GM19372 (cell line): ENCODE measurements around the gene ISCA2.

ENCODE experiments used
- ATAC-seq: cut with Tn5 transposase; IDR thresholded peaks from one replicate; pipeline ENCODE4 v1.9.1; 2021; ENCODE audit warnings: mild to moderate bottlenecking, low read depth, moderate library complexity; ENCODE audit not compliant: unreplicated experiment

ISCA2 gene

GRCh38 chr14:74480046-74480445 is 13.5 kb upstream of the ISCA2 start:
- no peak for ATAC-seq

- no peak for ATAC-seq
Measured at GRCh38 chr14:74482571-74482970, 11.0 kb upstream of the ISCA2 start.

- no peak for ATAC-seq
Measured at GRCh38 chr14:74483321-74483720, 10.2 kb upstream of the ISCA2 start.

- no peak for ATAC-seq
Measured at GRCh38 chr14:74486164-74486563, 7.4 kb upstream of the ISCA2 start.

GRCh38 chr14:74488786-74489397 is 4.7 kb upstream of the ISCA2 start:
- ATAC-seq: no peak

- no peak for ATAC-seq
Measured at GRCh38 chr14:74490486-74490885, 3.1 kb upstream of the ISCA2 start.

- no peak for ATAC-seq
Measured at GRCh38 chr14:74491956-74492775, 1.4 kb upstream of the ISCA2 start.

GRCh38 chr14:74492776-74493342 is 706 bp upstream of the ISCA2 start, which contains the start of gene NPC2:
Gene NPC2, minus strand, starts transcription at chr14:74493305. Its CDS starts 31 bp downstream, at chr14:74493274.
- no peak for ATAC-seq

- no peak for ATAC-seq
Measured at GRCh38 chr14:74495356-74495755, 1.8 kb downstream of the ISCA2 start.

GRCh38 chr14:74500417-74501134 is 7.0 kb downstream of the ISCA2 start:
- ATAC-seq: no peak

- no peak for ATAC-seq
Measured at GRCh38 chr14:74501135-74501614, 7.6 kb downstream of the ISCA2 start.

- ATAC-seq: no peak
Measured at GRCh38 chr14:74501691-74502090, 8.1 kb downstream of the ISCA2 start.

- ATAC-seq: no peak
Measured at GRCh38 chr14:74502236-74503019, 8.9 kb downstream of the ISCA2 start.

GRCh38 chr14:74503291-74503937 is 9.8 kb downstream of the ISCA2 start:
- ATAC-seq: no peak

- no peak for ATAC-seq
Measured at GRCh38 chr14:74503938-74504335, 10.4 kb downstream of the ISCA2 start.

GRCh38 chr14:74504412-74504811 is 10.8 kb downstream of the ISCA2 start:
- no peak for ATAC-seq

GRCh38 chr14:74504874-74505720 is 11.5 kb downstream of the ISCA2 start:
- ATAC-seq: no peak

GRCh38 chr14:74505831-74506230 is 12.3 kb downstream of the ISCA2 start:
- ATAC-seq: no peak

- no peak for ATAC-seq
Measured at GRCh38 chr14:74506411-74506851, 12.9 kb downstream of the ISCA2 start.
